ENCODE measurements around the gene RNASEH1.

DNA sequence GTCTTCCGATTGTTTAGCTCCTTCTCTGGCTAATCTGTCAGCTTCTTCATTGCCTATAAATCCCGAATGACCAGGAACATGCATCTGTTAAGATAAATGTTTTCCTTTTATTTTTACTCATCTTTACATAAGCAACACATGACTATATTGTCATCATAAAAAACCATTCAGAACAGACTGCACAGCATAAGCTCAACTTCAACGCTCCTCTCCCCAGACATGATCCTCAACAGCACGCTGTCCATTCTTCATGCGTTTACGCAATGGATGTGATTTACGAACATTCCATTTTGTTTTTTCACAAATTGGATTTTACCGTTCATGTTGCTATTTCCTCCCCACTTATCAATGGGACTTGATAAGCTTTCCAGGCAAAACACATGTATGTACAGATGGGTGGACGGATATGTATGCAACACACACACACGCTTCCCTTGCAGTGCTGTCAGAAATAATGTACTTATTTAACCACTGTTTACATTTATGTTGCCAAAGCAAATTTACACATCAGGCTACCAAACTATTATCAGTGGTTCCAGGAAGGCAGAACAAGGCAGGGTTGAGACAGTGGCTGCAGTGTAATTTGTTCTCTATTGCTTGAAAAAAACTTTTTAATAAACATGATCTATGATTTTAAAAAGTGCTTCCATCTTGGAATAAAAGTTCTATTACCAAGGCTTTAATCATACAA lies 12.2 kb downstream of the RNASEH1 start:
- TF ChIP-seq, protein P1, sequence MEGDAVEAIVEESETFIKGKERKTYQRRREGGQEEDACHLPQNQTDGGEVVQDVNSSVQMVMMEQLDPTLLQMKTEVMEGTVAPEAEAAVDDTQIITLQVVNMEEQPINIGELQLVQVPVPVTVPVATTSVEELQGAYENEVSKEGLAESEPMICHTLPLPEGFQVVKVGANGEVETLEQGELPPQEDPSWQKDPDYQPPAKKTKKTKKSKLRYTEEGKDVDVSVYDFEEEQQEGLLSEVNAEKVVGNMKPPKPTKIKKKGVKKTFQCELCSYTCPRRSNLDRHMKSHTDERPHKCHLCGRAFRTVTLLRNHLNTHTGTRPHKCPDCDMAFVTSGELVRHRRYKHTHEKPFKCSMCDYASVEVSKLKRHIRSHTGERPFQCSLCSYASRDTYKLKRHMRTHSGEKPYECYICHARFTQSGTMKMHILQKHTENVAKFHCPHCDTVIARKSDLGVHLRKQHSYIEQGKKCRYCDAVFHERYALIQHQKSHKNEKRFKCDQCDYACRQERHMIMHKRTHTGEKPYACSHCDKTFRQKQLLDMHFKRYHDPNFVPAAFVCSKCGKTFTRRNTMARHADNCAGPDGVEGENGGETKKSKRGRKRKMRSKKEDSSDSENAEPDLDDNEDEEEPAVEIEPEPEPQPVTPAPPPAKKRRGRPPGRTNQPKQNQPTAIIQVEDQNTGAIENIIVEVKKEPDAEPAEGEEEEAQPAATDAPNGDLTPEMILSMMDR (conservative IDR thresholded peaks at IDR 0.05; ENCODE audit: low read depth in 2 of 2) = no peak
- TF ChIP-seq, protein P2, sequence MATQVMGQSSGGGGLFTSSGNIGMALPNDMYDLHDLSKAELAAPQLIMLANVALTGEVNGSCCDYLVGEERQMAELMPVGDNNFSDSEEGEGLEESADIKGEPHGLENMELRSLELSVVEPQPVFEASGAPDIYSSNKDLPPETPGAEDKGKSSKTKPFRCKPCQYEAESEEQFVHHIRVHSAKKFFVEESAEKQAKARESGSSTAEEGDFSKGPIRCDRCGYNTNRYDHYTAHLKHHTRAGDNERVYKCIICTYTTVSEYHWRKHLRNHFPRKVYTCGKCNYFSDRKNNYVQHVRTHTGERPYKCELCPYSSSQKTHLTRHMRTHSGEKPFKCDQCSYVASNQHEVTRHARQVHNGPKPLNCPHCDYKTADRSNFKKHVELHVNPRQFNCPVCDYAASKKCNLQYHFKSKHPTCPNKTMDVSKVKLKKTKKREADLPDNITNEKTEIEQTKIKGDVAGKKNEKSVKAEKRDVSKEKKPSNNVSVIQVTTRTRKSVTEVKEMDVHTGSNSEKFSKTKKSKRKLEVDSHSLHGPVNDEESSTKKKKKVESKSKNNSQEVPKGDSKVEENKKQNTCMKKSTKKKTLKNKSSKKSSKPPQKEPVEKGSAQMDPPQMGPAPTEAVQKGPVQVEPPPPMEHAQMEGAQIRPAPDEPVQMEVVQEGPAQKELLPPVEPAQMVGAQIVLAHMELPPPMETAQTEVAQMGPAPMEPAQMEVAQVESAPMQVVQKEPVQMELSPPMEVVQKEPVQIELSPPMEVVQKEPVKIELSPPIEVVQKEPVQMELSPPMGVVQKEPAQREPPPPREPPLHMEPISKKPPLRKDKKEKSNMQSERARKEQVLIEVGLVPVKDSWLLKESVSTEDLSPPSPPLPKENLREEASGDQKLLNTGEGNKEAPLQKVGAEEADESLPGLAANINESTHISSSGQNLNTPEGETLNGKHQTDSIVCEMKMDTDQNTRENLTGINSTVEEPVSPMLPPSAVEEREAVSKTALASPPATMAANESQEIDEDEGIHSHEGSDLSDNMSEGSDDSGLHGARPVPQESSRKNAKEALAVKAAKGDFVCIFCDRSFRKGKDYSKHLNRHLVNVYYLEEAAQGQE (IDR thresholded peaks at IDR 0.05; ENCODE audit: unreplicated experiment) = no peak
- TF ChIP-seq, protein P3, sequence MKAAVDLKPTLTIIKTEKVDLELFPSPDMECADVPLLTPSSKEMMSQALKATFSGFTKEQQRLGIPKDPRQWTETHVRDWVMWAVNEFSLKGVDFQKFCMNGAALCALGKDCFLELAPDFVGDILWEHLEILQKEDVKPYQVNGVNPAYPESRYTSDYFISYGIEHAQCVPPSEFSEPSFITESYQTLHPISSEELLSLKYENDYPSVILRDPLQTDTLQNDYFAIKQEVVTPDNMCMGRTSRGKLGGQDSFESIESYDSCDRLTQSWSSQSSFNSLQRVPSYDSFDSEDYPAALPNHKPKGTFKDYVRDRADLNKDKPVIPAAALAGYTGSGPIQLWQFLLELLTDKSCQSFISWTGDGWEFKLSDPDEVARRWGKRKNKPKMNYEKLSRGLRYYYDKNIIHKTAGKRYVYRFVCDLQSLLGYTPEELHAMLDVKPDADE (IDR thresholded peaks at IDR 0.05) = no peak
- TF ChIP-seq POLR2AphosphoS5 (IDR thresholded peaks at IDR 0.05; ENCODE audit: low read depth) = no peak
- TF ChIP-seq JUNB (IDR thresholded peaks at IDR 0.05; ENCODE audit: unreplicated experiment) = no peak

Measured in GM23338 (cell line).